Inferior parietal cortex (tissue), 1 donor: Measurements from ENCODE around the gene TNFRSF1A.
"Not testable (repeated sequence)": the region's sequence is repeated elsewhere in the genome, so short reads cannot be mapped to it uniquely, and the experiment has no call there.

Source experiments
- DNase-seq: peaks from one replicate; pipeline ENCODE4 v3.0.0-alpha.2; 2016; ENCODE audit errors: extremely low spot score

TNFRSF1A gene

DNA sequence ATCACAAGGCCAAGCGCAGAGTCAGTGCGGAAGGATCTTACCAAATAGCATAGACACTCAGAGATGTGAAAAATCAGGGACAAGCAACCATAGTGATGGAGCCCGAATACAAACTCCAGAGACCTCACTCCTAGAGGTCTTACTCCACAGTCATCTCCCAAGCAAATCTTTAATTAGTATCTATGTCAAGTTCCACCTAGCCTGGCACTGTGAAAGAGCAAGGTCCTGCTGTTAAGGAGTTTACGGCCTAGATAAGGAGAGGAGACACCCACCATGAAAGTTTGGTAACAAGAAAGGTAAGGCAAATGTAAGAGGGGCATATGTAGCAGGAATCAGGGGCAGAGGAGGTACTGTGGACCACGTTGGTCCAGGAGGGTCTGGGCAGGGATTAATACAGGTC lies 38.8 kb downstream of the TNFRSF1A start:
- no peak for DNase-seq

DNA sequence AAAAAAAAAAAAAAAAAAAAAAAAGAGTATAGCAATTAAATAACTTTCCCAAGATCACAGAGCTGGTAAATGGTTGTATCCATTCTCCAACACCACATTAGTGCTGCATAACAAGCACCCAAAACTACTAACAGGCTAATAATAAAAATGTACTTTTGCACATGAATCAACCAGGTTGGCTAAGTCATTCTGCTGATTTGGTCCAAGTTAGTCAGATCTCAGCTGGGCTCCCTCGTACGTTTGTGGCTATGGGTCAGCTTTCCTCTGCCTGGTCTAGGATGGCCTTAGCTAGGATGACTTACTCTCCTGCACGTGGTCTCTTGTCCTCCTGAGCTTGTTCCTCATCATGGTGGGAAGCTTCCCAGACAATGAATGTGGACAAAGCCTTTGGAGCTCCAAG lies 39.3 kb downstream of the TNFRSF1A start:
- no peak for DNase-seq

GRCh38 chr12:6301721-6302120 lies 40.2 kb downstream of the TNFRSF1A start:
- no peak for DNase-seq

GRCh38 chr12:6297170-6297569 lies 44.7 kb downstream of the TNFRSF1A start:
- DNase-seq: no peak

GRCh38 chr12:6295094-6295811 lies 46.6 kb downstream of the TNFRSF1A start:
- no peak for DNase-seq

GRCh38 chr12:6294156-6295093 lies 47.5 kb downstream of the TNFRSF1A start:
- no peak for DNase-seq

DNA sequence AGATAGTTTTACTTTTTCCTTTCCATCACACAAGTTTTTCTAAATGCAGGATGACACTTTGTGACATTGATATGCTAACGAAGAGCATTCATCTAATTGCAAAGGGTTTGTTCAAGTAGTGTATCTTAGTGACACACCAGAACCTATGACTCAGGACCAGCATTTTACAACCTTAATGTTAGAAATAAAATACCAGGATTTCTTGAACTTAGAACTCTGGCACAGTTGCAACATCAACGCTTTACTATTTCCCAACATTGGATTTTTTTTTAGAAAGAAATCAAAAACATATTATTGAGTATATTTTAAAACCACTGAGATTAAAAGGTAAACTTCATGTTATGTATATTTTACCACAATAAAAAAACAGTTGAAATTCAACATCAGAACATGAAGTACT lies 49.3 kb downstream of the TNFRSF1A start:
- DNase-seq: no peak

- not testable (repeated sequence) for DNase-seq
These were observed 52.0 kb downstream of the TNFRSF1A start for GRCh38 chr12:6289906-6290305.

DNA sequence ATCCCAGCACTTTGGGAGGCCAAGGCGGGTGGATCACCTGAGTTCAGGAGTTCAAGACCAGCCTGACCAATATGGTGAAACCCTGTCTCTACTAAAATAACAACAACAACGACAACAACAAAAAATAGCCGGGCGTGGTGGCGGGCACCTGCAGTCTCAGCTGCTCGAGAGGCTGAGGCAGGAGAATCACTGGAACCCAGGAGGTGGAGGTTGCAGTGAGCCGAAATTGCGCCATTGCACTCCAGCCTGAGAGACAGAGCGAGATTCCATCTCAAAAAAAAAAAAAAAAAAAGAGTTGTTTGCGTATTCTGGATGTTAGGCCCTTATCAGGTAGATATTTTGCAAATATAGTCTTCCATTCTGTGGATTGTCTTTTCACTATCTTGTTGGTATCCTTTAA lies 52.8 kb downstream of the TNFRSF1A start:
- not testable (repeated sequence) for DNase-seq

DNA sequence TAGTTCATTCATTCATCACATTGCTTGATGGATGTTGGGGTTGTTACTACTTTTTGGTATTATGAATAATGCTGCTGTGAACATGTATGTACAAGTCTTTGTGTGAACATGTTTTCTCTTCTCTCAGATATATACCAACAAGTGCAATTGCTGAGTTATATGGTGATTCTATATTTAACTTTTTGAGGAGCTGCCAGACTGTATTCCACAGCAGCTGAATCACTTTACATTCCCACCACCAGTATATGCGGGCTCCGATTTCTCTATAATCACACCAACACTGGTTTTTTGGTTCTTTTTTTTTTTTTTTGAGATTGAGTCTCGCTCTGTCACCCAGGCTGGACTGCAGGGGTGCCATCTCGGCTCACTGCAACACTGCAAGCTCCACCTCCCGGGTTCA lies 53.6 kb downstream of the TNFRSF1A start:
- DNase-seq: no peak

DNA sequence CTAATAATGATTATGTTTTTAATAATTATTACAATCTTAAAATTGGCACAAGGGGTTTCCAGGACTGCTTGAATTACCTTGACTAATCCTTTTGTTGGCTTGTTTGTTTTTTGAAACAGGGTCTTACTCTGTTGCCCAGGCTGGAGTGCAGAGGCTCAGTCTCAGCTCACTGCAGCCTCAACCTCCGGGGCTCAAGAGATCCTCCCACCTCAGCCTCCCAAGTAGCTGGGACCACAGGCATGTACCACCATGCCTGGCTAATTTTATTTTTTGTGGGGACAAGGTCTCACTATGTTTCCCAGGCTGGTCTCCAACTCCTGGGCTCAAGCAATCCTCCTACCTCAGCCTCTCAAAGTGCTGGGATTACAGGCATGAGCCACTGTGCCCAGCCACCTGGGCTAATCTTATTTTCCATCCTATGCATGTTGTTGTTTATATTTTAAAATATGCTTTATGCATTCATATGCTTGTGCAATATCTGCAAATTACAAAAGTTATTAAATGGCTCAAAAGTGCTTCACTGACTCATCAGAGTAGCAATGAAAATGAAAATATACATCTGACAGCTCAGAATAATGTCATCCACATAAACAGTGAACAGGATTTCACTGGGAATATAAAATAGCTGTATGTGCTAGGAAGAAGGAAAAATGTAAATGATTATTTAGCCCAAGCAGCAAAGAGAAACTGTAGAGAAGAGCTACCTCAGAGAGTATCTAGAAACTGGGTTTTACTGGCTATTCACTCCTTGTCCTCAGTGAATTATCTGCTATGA lies 56.2 kb downstream of the TNFRSF1A start:
- no peak for DNase-seq

- DNase-seq: peak; percentile 85
These were observed 56.8 kb downstream of the TNFRSF1A start for GRCh38 chr12:6285063-6285477.

DNA sequence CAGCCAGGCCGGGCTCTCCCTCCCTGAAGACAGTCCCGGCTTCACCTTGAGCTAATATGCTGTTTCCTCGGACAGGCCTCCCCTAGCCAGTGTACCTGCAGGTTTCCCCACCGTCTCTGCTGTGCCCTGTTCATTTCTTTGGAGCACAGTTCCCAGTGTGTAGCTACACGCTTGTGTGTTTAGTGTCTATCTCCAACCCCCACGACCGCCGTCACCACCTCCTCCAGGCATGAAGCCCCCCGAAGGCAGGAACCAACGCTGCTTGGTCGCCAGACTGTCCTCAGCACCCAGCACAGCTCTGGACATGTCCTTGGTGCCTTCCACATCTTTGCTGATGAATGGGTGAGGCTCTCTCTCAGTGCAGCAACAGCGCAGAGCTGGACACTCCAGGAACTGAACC lies 57.6 kb downstream of the TNFRSF1A start:
- DNase-seq: no peak

DNA sequence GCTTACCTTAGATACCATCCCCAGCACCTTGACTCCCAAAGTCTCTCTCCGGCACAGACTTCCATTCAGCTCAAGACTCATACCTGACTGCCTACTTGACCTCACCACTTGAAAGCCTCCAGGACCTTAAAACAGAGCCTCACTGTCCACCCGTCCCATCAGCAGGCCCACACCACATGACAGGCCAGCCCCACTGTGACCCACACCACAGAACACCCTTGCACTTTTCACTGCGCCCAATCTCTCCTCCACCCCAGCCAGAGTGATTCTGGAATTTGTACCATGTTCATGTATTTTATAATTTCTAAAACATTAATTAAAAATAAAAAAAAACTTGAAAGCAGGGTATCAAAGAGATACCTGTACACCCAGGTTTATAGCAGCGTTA lies 59.4 kb downstream of the TNFRSF1A start:
- no peak for DNase-seq

GRCh38 chr12:6281081-6281809 lies 60.6 kb downstream of the TNFRSF1A start:
- no peak for DNase-seq

DNA sequence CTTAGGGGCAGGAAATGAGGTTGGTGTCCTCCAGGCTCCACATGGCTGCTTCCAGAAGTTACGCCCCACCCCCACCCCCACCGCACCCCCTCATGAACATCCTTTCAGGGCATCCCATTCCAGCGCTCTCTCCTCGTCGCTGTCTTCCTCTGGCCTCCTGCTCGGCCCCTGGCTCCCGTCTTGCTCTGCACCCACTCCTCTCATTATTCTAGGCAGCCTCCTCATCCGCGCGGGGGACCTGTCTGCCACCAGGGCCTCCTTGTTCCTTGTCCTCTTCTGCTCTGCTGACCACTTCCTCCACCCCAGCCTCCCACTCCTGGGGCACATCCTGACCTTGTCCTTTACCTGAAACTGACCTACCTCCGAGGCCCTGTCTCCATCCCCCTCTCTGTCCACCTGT lies 61.2 kb downstream of the TNFRSF1A start:
- DNase-seq: no peak

- no peak for DNase-seq
These were observed 61.8 kb downstream of the TNFRSF1A start for GRCh38 chr12:6280053-6280469.

DNA sequence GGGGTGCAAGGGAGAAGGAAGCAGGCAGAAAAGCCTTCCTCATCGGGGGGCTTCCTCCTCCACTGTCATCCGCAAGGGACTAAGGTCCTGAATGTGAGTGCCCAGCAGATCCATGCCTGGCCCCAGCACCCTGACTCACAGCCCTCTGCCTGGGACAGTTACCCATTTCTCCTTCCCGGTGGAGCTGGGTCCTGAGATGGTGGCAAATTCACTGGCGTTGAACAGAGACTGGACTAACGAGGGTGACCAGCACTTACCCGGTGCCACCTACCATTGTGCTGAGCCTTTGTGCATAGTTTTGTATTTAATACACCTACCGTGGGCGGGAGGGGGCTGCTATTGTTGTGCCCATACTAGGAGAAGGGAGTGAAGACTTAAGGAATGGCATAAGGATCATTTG lies 62.2 kb downstream of the TNFRSF1A start:
- no peak for DNase-seq

- no peak for DNase-seq
These were observed 62.6 kb downstream of the TNFRSF1A start for GRCh38 chr12:6279256-6279628.
